Parathyroid adenoma (tissue), 2 donors: Measurements from ENCODE around the gene A1CF.
A peak's percentile ranks its signal among the peaks of the same experiment; 100 is the strongest.
"Not testable (repeated sequence)": the region's sequence is repeated elsewhere in the genome, so short reads cannot be mapped to it uniquely, and the experiment has no call there.

Experiments used
- H2AFZ ChIP-seq: fragments of 300-600 bp; sonication (generic); one replicate; pipeline ENCODE4 v1.7.0; 2017; ENCODE audit warnings: antibody characterized with exemption, mild to moderate bottlenecking
- H3K27ac ChIP-seq: fragments of 300-600 bp; sonication (generic); one replicate; pipeline ENCODE4 v1.7.0; 2017
- H3K27me3 ChIP-seq: fragments of 300-600 bp; sonication (generic); one replicate; pipeline ENCODE4 v1.7.0; 2017; ENCODE audit warnings: low read length; ENCODE audit not compliant: control insufficient read depth, insufficient read depth
- H3K36me3 ChIP-seq: fragments of 300-600 bp; sonication (generic); one replicate; pipeline ENCODE4 v1.7.0; 2017; ENCODE audit warnings: low read length; ENCODE audit not compliant: control insufficient read depth, insufficient read depth
- H3K4me1 ChIP-seq: fragments of 300-600 bp; sonication (generic); one replicate; pipeline ENCODE4 v1.7.0; 2017; ENCODE audit warnings: control low read depth
- H3K4me2 ChIP-seq: fragments of 300-600 bp; sonication (generic); one replicate; pipeline ENCODE4 v1.7.0; 2017; ENCODE audit warnings: low read length
- H3K4me3 ChIP-seq: fragments of 300-600 bp; sonication (generic); one replicate; pipeline ENCODE4 v1.7.0; 2017; ENCODE audit warnings: low read depth, low read length
- H3K79me2 ChIP-seq: fragments of 300-600 bp; sonication (generic); one replicate; pipeline ENCODE4 v1.7.0; 2017; ENCODE audit warnings: control low read depth
- H3K9ac ChIP-seq: fragments of 300-600 bp; sonication (generic); one replicate; pipeline ENCODE4 v1.7.0; 2017; ENCODE audit warnings: mild to moderate bottlenecking
- H3K9me3 ChIP-seq: fragments of 300-600 bp; sonication (generic); one replicate; pipeline ENCODE4 v1.7.0; 2017; ENCODE audit warnings: low read length; ENCODE audit not compliant: control insufficient read depth
- CTCF ChIP-seq: fragments of 300-600 bp; sonication (generic); IDR thresholded peaks from one replicate; pipeline ENCODE4 v1.7.0; 2017; ENCODE audit warnings: antibody characterized with exemption, mild to moderate bottlenecking
- donor health status: primary hyperparathyroidism.

A1CF gene

GRCh38 chr10:50788951-50789945 is 96.2 kb downstream of the A1CF start:
- no peaks in the 10 kb centered on the region for H3K79me2 ChIP-seq
- H3K4me1 ChIP-seq, result no peaks in the 10 kb centered on the region
- no peaks in the 10 kb centered on the region for H3K27me3 ChIP-seq
- H2AFZ ChIP-seq, result no peak overlapping the region
- H3K9ac ChIP-seq, result no peak overlapping the region
- no peak overlapping the region for H3K4me2 ChIP-seq
- H3K4me3 ChIP-seq, result no peak overlapping the region
- H3K27ac ChIP-seq, result no peak overlapping the region
- TF ChIP-seq CTCF, result peak; percentile 41
- H3K9me3 ChIP-seq, result no peaks in the 10 kb centered on the region
- H3K36me3 ChIP-seq, result no peaks in the 10 kb centered on the region

DNA sequence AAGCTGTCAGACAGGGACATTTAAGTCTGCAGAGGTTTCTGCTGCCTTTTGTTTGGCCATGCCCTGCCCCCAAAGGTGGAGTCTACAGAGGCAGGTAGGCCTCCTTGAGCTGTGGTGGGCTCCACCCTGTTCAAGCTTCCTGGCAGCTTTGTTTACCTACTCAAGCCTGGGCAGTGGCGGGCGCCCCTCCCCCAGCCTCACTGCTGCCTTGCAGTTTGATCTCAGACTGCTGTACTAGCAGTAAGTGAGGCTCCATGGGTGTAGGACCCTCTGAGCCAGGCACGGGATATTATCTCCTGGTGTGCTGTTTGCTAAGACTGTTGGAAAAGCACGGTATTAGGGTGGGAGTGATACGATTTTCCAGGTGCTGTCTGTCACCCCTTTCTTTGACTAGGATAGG is 97.5 kb downstream of the A1CF start:
- H3K79me2 ChIP-seq, H2AFZ ChIP-seq, H3K9me3 ChIP-seq, H3K27ac ChIP-seq, H3K4me2 ChIP-seq, H3K4me1 ChIP-seq, H3K27me3 ChIP-seq, H3K9ac ChIP-seq, H3K4me3 ChIP-seq, H3K36me3 ChIP-seq: not testable (repeated sequence)

DNA sequence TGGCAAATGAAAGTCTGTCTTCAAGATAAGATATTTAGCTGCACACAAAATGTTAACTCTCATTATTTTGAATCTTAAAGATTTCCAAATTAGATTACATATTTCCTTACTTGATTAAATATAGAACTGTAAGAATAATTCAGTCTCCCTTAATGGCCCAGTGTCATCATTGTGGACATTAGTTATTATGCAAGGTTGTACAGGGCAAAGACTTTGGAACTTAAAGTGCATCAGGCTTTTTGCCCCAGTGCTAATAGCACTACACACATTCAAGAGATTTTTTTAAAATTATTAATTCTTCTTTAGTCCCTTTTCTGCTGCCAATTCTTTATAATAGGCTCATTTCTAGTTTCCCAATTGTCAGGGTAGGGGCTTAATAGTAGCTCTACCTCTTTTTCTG is 103.4 kb downstream of the A1CF start:
- not testable (repeated sequence) for H3K9ac ChIP-seq, H3K79me2 ChIP-seq, H3K9me3 ChIP-seq, H3K27me3 ChIP-seq, H3K4me2 ChIP-seq, H3K4me1 ChIP-seq, H3K4me3 ChIP-seq, H3K36me3 ChIP-seq, H2AFZ ChIP-seq, H3K27ac ChIP-seq

GRCh38 chr10:50780036-50780435 is 105.4 kb downstream of the A1CF start:
- H3K4me2 ChIP-seq, H3K4me3 ChIP-seq, H3K27ac ChIP-seq, H2AFZ ChIP-seq, H3K27me3 ChIP-seq, H3K79me2 ChIP-seq, H3K36me3 ChIP-seq, H3K4me1 ChIP-seq, H3K9me3 ChIP-seq, H3K9ac ChIP-seq: not testable (repeated sequence)

- H3K36me3 ChIP-seq, H3K9ac ChIP-seq, H3K27me3 ChIP-seq, H3K27ac ChIP-seq, H3K4me3 ChIP-seq, H3K4me1 ChIP-seq, H3K79me2 ChIP-seq, H2AFZ ChIP-seq, H3K9me3 ChIP-seq, H3K4me2 ChIP-seq: not testable (repeated sequence)
Measured at GRCh38 chr10:50774868-50775267, 110.6 kb downstream of the A1CF start.

DNA sequence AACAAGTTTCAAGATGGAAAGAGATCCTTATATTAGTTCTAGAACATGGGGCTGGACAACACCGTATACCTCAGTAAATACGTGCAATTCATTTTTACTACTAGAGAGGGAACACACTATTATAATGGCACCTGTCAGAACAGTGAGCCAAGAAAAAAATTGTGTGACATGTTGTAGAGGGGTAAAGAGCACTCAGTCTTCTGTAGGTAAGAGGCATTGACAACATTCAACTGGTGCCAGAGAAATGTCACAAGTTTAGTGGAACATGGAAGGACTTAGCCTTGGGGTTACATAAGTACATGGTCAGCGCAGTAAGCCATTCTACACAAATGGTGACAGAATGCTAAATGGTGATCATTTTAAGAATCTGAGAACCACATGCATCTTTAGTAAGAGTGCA is 113.4 kb downstream of the A1CF start:
- H3K9ac ChIP-seq, H3K79me2 ChIP-seq, H3K4me2 ChIP-seq, H3K4me1 ChIP-seq, H3K4me3 ChIP-seq, H2AFZ ChIP-seq, H3K27me3 ChIP-seq, H3K36me3 ChIP-seq, H3K9me3 ChIP-seq, H3K27ac ChIP-seq: not testable (repeated sequence)

DNA sequence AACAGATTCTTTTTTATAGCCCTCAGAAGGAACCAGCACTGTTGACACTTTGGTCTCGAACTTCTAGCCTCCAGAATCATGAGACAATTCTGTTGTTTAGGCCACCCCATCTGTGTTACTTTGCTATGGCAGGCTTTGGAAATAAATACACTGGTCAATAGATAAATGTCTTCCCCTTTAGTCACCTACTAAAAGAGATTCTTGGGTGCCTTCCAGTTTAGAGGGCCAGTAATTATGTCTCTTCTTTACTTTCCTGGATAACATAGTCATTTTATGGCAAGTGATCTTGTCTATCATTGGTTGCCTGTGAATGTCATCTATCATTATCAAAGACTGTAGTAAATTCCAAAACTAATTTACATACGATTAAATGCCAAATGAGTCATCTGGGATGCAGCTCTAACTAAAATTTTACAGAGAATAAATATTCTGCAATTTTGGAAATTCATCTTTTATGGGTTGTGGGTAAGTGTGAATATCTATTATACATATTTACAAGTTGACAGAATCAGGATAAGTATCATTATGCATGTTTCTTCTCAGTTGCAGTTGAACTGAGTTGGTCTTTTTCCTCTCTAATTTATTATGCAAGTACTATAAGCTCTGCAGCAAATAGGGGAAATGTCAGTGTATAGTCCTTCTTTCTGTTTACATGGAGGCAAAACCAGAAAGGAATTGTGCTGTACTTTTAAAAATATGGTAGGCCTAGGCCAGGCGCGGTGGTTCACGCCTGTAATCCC is 118.5 kb downstream of the A1CF start:
- H3K36me3 ChIP-seq, H3K4me1 ChIP-seq, H3K4me3 ChIP-seq, H3K9ac ChIP-seq, H3K79me2 ChIP-seq, H3K27me3 ChIP-seq, H3K27ac ChIP-seq, H3K4me2 ChIP-seq, H2AFZ ChIP-seq, H3K9me3 ChIP-seq: not testable (repeated sequence)
